COLO668 (cell line): ENCODE measurements around the gene F13A1.

ENCODE experiments used
- DNase-seq: peaks from one replicate; lab custom pipeline; 2025; ENCODE audit not compliant: unreplicated experiment; lab: John Stamatoyannopoulos, UW

The F13A1 gene

DNA sequence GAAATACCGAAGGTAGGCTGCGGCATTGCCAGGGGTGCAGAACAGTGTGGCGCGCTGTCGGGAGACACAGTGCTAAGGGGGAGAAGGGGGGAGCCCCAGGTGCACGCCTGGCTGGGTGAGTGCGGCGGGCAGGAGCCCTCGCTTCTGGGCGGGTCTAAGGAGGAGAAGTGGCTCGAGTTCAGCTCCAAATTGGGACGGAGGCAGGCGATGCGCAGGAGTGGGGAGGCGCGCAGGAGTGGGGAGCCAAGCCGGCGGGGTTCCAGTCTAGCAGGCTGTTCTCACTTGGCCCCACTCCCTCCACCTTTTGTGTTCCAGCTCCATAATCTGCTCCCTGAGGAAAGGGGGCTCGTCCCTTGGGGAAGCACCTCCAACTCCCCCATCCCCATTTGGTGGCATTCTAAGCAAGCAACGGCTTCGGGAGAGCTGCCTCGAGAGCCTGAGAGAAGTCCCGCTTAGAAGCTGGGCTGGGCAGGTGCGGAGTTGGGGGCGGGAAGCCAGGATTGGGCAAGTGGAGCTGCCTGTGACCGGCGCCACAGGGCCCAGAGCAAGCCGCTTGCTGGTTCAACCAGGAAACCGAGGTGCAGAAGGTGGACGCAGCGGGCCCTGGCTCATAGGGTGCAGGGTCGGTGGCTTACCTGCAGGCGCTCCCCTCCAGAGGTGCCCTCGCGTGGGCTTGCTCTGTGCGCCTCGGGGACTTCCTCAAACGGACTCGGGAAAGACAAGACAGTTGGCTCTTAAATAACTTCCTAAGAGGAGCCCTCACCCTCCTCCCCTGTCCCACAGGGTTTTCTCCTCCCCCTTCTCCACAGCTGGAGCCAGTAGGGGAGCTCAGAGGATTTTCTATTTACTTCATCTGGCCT, at the start of gene F13A1:
Gene F13A1, minus strand, starts transcription at position 711 of the 860 bp plus-strand sequence. CDS start 1,998 bp downstream, outside the sequence.
- no peak for DNase-seq

DNA sequence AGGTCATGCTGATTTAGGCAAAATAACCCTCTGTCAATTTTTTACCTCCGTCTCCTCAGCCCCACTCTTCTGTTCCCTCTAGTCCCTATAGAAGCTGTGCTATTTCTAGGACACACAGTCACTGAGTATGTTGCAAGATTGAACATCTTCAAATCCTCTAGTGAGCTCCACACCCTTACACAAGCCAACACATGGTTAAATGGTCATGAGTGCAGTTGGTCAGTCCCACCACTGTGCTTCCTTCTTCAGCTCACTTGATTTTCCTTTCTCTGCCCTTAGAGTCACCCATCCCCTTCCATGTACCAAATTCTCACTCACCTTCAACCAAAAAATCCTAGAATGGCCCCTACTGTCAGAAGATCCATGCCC, 48.2 kb upstream of the F13A1 start:
- DNase-seq = no peak

DNA sequence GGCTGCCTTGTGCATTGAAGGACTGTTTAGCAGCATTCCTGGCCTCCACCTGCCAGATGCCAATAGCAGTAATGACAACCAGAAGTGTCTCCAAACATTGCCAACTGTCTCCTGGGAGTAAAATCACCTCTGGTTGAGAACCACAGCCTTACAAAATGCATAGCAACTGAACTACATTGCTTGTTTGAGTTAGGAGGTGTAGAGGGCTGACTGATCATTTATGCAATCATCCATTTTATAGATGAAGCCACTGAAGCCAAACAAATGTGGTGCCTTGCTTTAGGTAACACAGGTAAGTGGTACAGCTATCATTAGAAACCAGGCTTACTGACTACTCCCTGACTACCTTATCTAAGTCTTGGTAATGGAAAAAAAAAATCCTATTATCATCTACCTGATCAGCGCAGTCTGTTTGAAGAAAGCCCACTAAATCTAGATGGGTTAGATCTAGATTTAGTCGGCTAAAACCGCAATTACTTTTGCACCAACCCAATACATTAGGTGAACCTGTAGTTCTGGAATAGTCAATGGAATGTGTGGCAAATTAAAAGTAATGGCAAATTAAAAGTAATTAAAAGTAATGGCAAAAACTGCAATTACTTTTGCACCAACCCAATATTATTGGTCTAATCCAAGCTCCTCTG, 47.7 kb upstream of the F13A1 start:
- no peak for DNase-seq

DNA sequence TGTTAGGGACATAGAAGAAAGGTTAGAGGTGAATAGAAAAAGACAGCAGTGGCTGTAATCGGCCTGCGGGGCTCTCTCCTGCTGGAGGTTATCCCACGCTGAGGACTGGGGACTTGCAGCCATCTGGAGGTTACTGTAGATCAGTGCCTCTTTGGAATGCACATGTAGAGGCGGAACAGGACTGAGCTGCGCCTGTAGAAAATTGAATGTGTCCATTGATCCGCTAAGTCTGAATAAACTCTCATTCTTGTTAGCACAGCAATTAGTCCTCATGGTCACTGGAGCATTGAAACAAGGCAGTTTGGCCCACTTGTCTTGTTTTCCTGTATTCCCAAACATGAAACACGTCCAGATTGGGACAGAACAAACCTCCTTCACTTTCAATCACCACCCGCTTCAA, 46.3 kb upstream of the F13A1 start:
- DNase-seq = no peak

- no peak for DNase-seq
Observed at GRCh38 chr6:6365242-6365641, 44.8 kb upstream of the F13A1 start.

DNA sequence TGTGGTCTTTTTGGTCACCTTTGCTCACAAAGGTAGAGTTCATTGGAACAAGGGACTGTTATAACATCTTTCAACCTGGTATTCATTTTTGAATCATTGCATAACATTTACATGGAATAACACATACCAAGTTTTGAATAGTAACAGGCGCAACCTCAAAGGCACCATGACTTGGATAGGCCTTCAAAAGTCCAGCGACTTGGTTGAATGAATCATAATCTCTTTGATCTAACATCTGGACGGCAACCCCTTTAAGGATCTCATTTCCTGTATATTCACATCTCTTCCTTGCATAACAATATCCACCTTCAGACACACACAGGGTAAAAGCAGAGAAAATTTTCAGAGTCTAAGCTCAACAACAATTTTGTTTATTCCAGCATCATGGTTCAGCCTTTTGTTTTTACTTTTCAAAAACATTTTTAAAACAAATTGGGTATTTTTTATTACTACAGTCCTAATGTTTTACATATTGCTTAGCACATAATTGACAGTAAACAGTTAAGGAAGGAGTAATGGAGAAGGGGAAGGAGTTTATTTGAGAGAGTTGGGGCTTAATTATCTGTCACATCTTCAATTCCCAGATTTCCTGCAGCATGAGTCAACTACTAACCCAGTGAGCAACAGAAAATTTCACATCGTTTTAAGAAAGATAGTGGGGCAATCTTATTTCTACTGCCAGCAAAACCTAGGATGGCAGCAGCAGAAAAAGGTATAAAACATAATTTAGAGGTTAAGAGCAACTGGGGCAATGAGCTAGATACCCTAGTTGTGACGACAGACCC, 41.8 kb upstream of the F13A1 start:
- no peak for DNase-seq

- DNase-seq = no peak
Observed at GRCh38 chr6:6357530-6357929, 37.1 kb upstream of the F13A1 start.

DNA sequence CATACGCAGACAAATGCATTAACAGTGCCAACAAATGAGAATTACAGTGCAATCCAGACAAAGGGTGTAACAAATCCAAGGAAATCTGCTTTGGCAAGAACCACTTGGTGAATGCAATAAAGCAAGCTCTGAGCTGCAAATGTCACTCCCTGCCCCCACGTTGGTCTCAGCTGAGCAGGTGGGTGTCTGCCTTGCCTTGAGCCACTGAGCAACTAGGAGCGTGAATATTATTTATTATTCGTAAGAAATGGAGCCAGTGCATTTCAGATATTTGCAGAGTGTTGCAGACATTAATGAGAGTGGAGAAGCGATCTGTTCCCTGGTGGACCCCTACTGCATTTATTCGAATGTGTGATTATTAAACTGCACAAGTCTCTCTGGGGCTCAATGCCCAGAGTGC, 36.6 kb upstream of the F13A1 start:
- DNase-seq = no peak

- no peak for DNase-seq
Observed at GRCh38 chr6:6352772-6353171, 32.3 kb upstream of the F13A1 start.

DNA sequence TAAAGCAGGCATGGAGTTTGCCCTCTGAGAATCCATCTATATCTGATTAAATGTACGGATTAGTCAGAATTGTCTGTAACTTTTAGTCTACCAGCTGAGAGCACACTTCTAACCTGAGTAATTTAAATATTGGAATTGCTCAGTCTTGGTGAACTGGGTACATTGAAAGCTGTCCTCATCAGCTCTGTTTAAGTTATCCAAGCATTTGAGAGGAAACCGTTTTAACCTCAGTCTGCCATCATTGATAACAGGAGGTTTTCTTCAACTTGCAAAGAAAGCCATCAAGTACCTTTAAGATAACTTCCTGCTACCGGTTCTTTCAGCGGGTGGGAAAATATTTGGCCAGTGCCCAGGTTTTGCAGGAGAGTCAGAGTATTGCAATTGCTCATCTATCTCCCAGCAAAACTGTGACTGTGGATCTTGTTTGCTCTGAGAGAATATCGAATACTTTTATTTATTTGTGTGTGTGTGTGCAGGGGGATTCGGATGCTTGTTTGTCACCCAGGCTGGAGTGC, 31.1 kb upstream of the F13A1 start:
- no peak for DNase-seq

GRCh38 chr6:6350696-6351095, 30.2 kb upstream of the F13A1 start:
- no peak for DNase-seq

DNA sequence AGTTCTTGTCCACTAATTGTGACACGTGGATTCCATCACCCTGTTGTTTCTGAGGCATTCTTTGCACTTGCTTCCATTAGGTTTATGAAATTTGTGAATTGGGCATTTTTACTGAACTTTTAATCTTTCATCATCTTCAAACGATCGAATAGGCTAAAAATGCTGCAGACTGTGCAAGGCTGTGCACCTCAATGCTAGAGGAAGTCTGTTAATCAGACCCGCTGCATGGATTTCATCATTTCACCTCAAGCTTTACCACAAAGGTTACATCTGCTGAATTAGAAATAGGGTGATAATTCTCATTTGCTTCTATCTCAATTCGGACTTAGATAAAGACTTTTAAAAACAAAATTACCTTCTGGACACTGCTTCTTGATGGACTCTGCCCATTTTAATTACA, 27.8 kb upstream of the F13A1 start:
- no peak for DNase-seq

- no peak for DNase-seq
Observed at GRCh38 chr6:6346427-6347023, 26.1 kb upstream of the F13A1 start.

DNA sequence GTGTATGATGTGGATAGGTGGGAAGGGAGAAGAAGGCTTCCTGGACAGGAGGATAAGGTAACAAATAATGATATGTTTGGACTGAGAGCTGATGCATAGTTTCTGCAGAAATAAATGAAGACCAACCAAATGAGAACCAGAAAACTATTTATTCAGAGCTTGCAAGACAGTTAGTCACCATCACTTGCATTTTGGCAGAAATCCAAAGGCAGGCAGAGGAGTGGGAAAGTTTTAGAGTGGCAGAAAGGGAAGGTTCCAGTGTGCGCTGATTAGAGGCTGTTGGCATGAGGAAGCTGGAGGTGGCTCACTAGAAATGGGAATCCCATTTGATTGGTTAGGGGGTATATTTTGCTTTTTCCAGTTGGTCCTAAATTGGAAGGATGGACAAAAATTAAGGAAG, 13.0 kb upstream of the F13A1 start:
- DNase-seq = no peak

- DNase-seq = no peak
Observed at GRCh38 chr6:6332811-6333244, 12.4 kb upstream of the F13A1 start.

GRCh38 chr6:6331946-6332601, 11.6 kb upstream of the F13A1 start:
- no peak for DNase-seq

DNA sequence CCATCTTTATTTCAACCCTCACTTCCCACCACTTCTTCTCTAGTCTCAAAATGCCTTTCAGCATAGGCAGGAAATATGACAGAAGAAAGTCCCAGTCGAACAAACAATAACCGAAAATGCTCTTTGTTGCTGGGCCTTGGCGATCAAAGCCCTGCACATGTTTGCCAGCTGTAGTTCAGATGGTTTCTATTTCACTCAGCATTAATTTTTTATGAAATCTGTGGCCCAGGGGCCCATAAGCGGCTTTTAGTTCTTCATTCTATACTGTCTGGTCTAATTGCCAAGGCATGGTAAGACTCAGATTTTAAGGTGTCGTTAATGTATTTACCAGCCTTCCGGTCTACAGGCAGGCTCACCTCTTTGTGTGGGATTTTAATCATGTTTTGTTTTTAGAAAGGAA, 10.9 kb upstream of the F13A1 start:
- no peak for DNase-seq

DNA sequence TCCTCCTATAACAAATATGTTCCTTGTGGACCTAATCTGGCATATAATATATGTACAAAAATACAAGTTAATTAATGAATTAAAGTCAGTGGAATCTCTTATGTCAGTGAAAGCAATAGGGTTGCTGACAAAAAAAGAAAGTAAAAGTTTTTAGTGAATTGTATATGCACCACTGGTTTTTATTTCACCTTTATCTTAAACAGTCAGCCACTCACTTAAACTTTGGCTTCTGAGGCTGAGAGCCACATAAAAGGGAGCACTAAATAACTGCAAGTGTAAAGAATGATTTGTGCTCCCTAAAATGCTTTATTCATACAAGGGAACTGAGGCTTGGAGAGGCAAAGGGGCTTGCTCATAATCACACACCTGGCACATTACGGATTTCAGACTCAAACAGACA, 9.9 kb upstream of the F13A1 start:
- DNase-seq = no peak

- no peak for DNase-seq
Observed at GRCh38 chr6:6328451-6328850, 8.0 kb upstream of the F13A1 start.

GRCh38 chr6:6323352-6323751, 2.9 kb upstream of the F13A1 start:
- no peak for DNase-seq

DNA sequence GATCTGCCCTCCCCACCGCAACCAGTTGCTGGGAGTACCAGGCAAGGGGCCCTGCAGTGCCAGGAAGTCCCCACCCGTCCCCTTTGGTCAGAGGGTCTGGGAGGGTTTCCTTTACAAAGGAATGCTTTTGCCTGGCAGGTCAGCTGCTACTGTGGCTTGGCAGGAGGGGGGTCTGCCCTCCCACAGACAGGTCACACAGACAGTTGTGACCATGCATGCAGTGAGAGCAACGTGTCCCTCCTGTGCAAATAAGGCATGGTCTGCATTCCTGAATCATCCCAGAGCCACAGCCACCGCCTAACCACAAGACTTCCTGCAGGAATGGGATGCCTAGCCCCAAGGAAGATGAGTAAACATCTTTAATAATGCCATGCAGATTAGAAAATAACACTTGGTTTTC, 439 bp upstream of the F13A1 start:
- no peak for DNase-seq
